ENCODE data around the gene GALK1. TPM values are rescaled to one million over a fixed set of nuclear protein-coding genes. Genes with fewer than 3 reads are reported as not detected.

The GALK1 gene
- polyA plus RNA-seq, 2 of the 4 experiments (the other 2 are of a cell fraction): 20.7 to 54.3 TPM

DNA sequence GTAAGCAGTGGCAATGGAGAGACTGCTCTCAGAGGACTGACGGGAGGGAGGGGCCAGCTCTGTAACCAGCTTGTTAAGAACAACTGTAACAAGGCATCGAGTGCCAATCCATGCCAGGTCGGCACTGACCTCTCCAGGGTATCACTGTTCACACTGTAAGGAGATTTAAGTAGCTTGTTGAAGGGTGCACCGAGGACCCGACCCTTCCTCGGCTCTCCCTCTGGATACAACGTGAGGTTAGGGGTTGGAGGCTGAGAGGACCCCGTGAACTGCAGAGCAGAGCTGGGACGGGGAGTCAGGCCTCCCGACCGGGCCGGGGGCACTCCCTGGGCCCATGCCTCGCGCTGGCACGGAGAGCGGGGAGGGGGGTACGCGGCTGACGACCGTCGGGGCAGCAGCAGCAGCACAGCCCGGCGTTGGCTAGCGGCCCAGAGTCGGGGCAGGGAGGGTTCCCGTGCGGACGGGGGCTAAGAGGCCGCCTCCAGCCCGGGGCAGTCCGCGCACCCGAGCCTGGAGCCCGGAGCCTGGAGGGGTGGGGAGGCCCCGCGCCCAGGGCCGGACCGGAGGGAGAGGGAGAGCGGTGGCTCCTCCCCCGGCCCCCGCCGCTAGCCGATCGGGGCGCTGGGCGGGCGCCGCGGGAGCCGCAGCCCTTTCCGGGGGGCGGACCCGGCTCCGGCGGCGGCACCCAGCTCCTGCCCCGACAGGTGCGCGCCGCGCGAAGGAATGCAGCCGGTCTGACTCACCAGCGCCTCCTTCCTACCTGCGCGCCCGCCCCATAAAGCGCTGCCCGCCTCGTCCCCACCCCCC lies 44.1 kb downstream of the GALK1 start, which contains the start of gene ITGB4 (continued):
- TF ChIP-seq, protein P1, sequence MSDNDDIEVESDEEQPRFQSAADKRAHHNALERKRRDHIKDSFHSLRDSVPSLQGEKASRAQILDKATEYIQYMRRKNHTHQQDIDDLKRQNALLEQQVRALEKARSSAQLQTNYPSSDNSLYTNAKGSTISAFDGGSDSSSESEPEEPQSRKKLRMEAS (IDR thresholded peaks at IDR 0.05): peak; percentile 27; the same call in 1 of the 2 replicates
- no peak for TF ChIP-seq TFCP2L1 (CRISPR knock-in tag; IDR thresholded peaks at IDR 0.05)
- TF ChIP-seq RFX5 (IDR thresholded peaks at IDR 0.05): no peak
- peak; percentile 37; the same call in 2 of the 3 replicates for TF ChIP-seq SMC3 (IDR thresholded peaks at IDR 0.05)
- TF ChIP-seq, protein P2, sequence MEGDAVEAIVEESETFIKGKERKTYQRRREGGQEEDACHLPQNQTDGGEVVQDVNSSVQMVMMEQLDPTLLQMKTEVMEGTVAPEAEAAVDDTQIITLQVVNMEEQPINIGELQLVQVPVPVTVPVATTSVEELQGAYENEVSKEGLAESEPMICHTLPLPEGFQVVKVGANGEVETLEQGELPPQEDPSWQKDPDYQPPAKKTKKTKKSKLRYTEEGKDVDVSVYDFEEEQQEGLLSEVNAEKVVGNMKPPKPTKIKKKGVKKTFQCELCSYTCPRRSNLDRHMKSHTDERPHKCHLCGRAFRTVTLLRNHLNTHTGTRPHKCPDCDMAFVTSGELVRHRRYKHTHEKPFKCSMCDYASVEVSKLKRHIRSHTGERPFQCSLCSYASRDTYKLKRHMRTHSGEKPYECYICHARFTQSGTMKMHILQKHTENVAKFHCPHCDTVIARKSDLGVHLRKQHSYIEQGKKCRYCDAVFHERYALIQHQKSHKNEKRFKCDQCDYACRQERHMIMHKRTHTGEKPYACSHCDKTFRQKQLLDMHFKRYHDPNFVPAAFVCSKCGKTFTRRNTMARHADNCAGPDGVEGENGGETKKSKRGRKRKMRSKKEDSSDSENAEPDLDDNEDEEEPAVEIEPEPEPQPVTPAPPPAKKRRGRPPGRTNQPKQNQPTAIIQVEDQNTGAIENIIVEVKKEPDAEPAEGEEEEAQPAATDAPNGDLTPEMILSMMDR (IDR thresholded peaks at IDR 0.05): peak; percentile 29; the same call in 1 of the 3 replicates
- no peak for TF ChIP-seq SREBF2 (IDR thresholded peaks at IDR 0.05)

DNA sequence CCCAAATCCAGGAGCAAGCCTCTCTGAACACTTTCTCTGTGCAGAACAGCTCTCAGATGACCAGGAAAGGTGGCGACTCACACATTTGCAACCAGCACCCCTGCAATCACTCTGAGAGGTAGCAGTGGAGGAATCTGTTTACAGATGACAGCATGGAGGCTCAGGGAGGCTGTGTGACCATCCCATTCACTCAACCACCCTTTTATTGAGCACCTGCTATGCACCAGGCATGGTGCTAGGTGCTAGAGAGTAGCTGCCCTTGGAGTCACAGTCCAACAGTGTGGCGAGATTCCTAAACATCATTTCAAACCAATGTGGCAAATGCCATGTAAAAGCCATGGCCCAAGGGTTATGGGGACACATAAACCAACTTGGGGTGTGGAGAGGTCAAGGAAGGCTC lies 45.3 kb downstream of the GALK1 start:
- TF ChIP-seq, protein P3, sequence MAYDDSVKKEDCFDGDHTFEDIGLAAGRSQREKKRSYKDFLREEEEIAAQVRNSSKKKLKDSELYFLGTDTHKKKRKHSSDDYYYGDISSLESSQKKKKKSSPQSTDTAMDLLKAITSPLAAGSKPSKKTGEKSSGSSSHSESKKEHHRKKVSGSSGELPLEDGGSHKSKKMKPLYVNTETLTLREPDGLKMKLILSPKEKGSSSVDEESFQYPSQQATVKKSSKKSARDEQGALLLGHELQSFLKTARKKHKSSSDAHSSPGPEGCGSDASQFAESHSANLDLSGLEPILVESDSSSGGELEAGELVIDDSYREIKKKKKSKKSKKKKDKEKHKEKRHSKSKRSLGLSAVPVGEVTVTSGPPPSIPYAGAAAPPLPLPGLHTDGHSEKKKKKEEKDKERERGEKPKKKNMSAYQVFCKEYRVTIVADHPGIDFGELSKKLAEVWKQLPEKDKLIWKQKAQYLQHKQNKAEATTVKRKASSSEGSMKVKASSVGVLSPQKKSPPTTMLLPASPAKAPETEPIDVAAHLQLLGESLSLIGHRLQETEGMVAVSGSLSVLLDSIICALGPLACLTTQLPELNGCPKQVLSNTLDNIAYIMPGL (CRISPR knock-in tag; IDR thresholded peaks at IDR 0.05; ENCODE audit: borderline replicate concordance): no peak
- TF ChIP-seq KDM5A (IDR thresholded peaks at IDR 0.05): no peak
- POLR2A ChIA-PET: interaction anchor here (0.7 to 1.7 kb wide), 3 partner anchors 13 to 60 kb away, joined by 4 to 7 read pairs (median 4); a partner anchor contains a TSS
- Histone ChIP-seq H3K4me1 (peaks cover 35% of the 10 kb centered on the region), H3K4me2 (no peak overlapping the region), H3K9me3 (no peaks in the 10 kb centered on the region), H3K4me3 (no peak overlapping the region), H3K27ac (peak overlapping the region in 1 of 2 experiments; percentile 93; a peak in 2 of 6 replicates)
- ATAC-seq (no peak), FAIRE-seq (no peak), DNase-seq (ENCODE audit: low read depth in 1 of 2, low spot score in 1 of 2) (no peak)
- WGBS (ENCODE audit: missing lambda C conversion rate): 89% methylated on average over 2 of the region's 2 CpGs
- CTCF ChIA-PET: interaction anchor here (0.9 to 11.7 kb wide), 9 partner anchors 12 to 106 kb away, joined by 3 to 186 read pairs (median 5); partner anchors contain the start of gene SMIM5

DNA sequence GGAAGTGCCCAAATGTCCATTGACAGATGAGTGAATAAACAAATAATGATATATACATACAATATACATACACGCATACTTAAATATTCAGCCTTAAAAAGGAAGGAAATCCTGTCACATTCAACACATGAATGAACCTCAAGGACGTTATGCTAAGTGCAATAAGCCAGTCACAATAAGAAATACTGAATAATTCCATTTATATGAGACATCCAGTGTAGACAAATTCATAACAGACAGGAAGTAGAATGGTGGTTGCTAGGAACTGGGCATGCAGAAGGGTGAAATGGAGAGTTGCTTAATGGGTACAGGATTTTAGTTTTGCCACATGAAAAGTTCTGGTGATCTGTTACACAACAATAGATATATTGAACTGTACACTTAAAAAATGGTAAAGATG lies 52.5 kb downstream of the GALK1 start:
- peak; percentile 86 for FAIRE-seq
- TF ChIP-seq HEYL (CRISPR knock-in tag; IDR thresholded peaks at IDR 0.05): no peak
- TF ChIP-seq NPAS2 (CRISPR knock-in tag; IDR thresholded peaks at IDR 0.05; ENCODE audit: borderline replicate concordance): 0 out of 2 replicates have a peak, but pooled peaks have one; percentile 8
- Histone ChIP-seq H3K4me1 (peaks cover 27% of the 10 kb centered on the region), H3K9me3 (no peaks in the 10 kb centered on the region), H3K4me2 (no peak overlapping the region), H3K27ac (peak overlapping the region in 1 of 2 experiments; percentile 22; a peak in 1 of 6 replicates), H3K4me3 (no peak overlapping the region)
- no peak for ATAC-seq
- POLR2A ChIA-PET: interaction anchor here (1.1 kb wide), 1 partner anchor 22 kb away, joined by 5 read pairs; no protein-coding TSS in a partner anchor
- WGBS (ENCODE audit: missing lambda C conversion rate): 62% methylated on average over 2 of the region's 2 CpGs
- CTCF ChIA-PET: interaction anchor here (0.6 to 0.9 kb wide), 2 partner anchors 84 to 122 kb away, joined by 4 read pairs; no protein-coding TSS in a partner anchor
- no peak for DNase-seq (ENCODE audit: low read depth in 1 of 2, low spot score in 1 of 2)

Other genes starting within 250 kb of the GALK1 start
- gene CASKIN2, start 249.7 kb downstream of the GALK1 start, polyA plus RNA-seq (2011; rRNA removed): 3.6 and 4.6 TPM in 2 replicates
- 9.9 to 11.2 TPM (median 10.7 TPM) in 3 replicates for gene CASKIN2, start 249.7 kb downstream of the GALK1 start, polyA plus RNA-seq (2017; fragmentation: RNase III; extraction: RNeasy Plus Mini Kit Qiagen cat#74134 plus additional on column Dnase treatment)
- 24.8 and 42.5 TPM in 2 replicates for gene TSEN54, start 248.7 kb downstream of the GALK1 start, polyA plus RNA-seq (2011; rRNA removed)
- gene TSEN54, start 248.7 kb downstream of the GALK1 start, polyA plus RNA-seq (2017; fragmentation: RNase III; extraction: RNeasy Plus Mini Kit Qiagen cat#74134 plus additional on column Dnase treatment): 37.7 to 38.4 TPM (median 38.3 TPM) in 3 replicates
- 18.9 and 20.7 TPM in 2 replicates for gene LLGL2, start 239.5 kb downstream of the GALK1 start, polyA plus RNA-seq (2011; rRNA removed)
- 32.6 to 38.2 TPM (median 35.0 TPM) in 3 replicates for gene LLGL2, start 239.5 kb downstream of the GALK1 start, polyA plus RNA-seq (2017; fragmentation: RNase III; extraction: RNeasy Plus Mini Kit Qiagen cat#74134 plus additional on column Dnase treatment)
- 12.4 and 17.7 TPM in 2 replicates for gene MYO15B, start 177.4 kb downstream of the GALK1 start, polyA plus RNA-seq (2011; rRNA removed)
- gene MYO15B, start 177.4 kb downstream of the GALK1 start, polyA plus RNA-seq (2017; fragmentation: RNase III; extraction: RNeasy Plus Mini Kit Qiagen cat#74134 plus additional on column Dnase treatment): 27.4 to 33.9 TPM (median 33.5 TPM) in 3 replicates
- 0.25 and 0.30 TPM in 2 replicates for gene SMIM5, start 131.8 kb downstream of the GALK1 start, polyA plus RNA-seq (2011; rRNA removed)
- gene SMIM5, start 131.8 kb downstream of the GALK1 start, polyA plus RNA-seq (2017; fragmentation: RNase III; extraction: RNeasy Plus Mini Kit Qiagen cat#74134 plus additional on column Dnase treatment): 0.15 to 0.33 TPM (median 0.20 TPM) in 3 replicates
- gene RECQL5, start 98.0 kb downstream of the GALK1 start, polyA plus RNA-seq (2011; rRNA removed): 22.7 and 29.2 TPM in 2 replicates
- 37.3 to 42.5 TPM (median 39.9 TPM) in 3 replicates for gene RECQL5, start 98.0 kb downstream of the GALK1 start, polyA plus RNA-seq (2017; fragmentation: RNase III; extraction: RNeasy Plus Mini Kit Qiagen cat#74134 plus additional on column Dnase treatment)
- 76.3 and 103 TPM in 2 replicates for gene SAP30BP, start 97.9 kb downstream of the GALK1 start, polyA plus RNA-seq (2011; rRNA removed)
- 125 to 139 TPM (median 136 TPM) in 3 replicates for gene SAP30BP, start 97.9 kb downstream of the GALK1 start, polyA plus RNA-seq (2017; fragmentation: RNase III; extraction: RNeasy Plus Mini Kit Qiagen cat#74134 plus additional on column Dnase treatment)
- gene ITGB4, start 43.7 kb downstream of the GALK1 start, polyA plus RNA-seq (2011; rRNA removed): 19.8 and 20.6 TPM in 2 replicates
- 30.1 to 37.4 TPM (median 36.0 TPM) in 3 replicates for gene ITGB4, start 43.7 kb downstream of the GALK1 start, polyA plus RNA-seq (2017; fragmentation: RNase III; extraction: RNeasy Plus Mini Kit Qiagen cat#74134 plus additional on column Dnase treatment)
- gene UNK, start 19.6 kb upstream of the GALK1 start, polyA plus RNA-seq (2011; rRNA removed): 34.5 and 40.0 TPM in 2 replicates
- gene UNK, start 19.6 kb upstream of the GALK1 start, polyA plus RNA-seq (2017; fragmentation: RNase III; extraction: RNeasy Plus Mini Kit Qiagen cat#74134 plus additional on column Dnase treatment): 27.0 to 31.5 TPM (median 29.1 TPM) in 3 replicates
- gene UNC13D, start 79.2 kb upstream of the GALK1 start, polyA plus RNA-seq (2011; rRNA removed): 0.97 and 1.6 TPM in 2 replicates
- gene UNC13D, start 79.2 kb upstream of the GALK1 start, polyA plus RNA-seq (2017; fragmentation: RNase III; extraction: RNeasy Plus Mini Kit Qiagen cat#74134 plus additional on column Dnase treatment): 3.5 to 4.5 TPM (median 4.3 TPM) in 3 replicates
- gene WBP2, start 90.1 kb upstream of the GALK1 start, polyA plus RNA-seq (2011; rRNA removed): 35.6 and 39.7 TPM in 2 replicates
- gene WBP2, start 90.1 kb upstream of the GALK1 start, polyA plus RNA-seq (2017; fragmentation: RNase III; extraction: RNeasy Plus Mini Kit Qiagen cat#74134 plus additional on column Dnase treatment): 111 to 131 TPM (median 116 TPM) in 3 replicates
- 19.6 and 26.7 TPM in 2 replicates for gene TRIM47, start 113.4 kb upstream of the GALK1 start, polyA plus RNA-seq (2011; rRNA removed)
- gene TRIM47, start 113.4 kb upstream of the GALK1 start, polyA plus RNA-seq (2017; fragmentation: RNase III; extraction: RNeasy Plus Mini Kit Qiagen cat#74134 plus additional on column Dnase treatment): 45.3 to 54.7 TPM (median 46.6 TPM) in 3 replicates
- 13.5 and 17.4 TPM in 2 replicates for gene TRIM65, start 131.8 kb upstream of the GALK1 start, polyA plus RNA-seq (2011; rRNA removed)
- gene TRIM65, start 131.8 kb upstream of the GALK1 start, polyA plus RNA-seq (2017; fragmentation: RNase III; extraction: RNeasy Plus Mini Kit Qiagen cat#74134 plus additional on column Dnase treatment): 26.2 to 30.2 TPM (median 30.1 TPM) in 3 replicates
- gene MRPL38, start 139.7 kb upstream of the GALK1 start, polyA plus RNA-seq (2011; rRNA removed): 43.4 and 53.5 TPM in 2 replicates
- gene MRPL38, start 139.7 kb upstream of the GALK1 start, polyA plus RNA-seq (2017; fragmentation: RNase III; extraction: RNeasy Plus Mini Kit Qiagen cat#74134 plus additional on column Dnase treatment): 102 to 105 TPM (median 104 TPM) in 3 replicates
- 7.9 and 8.5 TPM in 2 replicates for gene FBF1, start 175.8 kb upstream of the GALK1 start, polyA plus RNA-seq (2011; rRNA removed)
- 14.6 to 17.8 TPM (median 17.3 TPM) in 3 replicates for gene FBF1, start 175.8 kb upstream of the GALK1 start, polyA plus RNA-seq (2017; fragmentation: RNase III; extraction: RNeasy Plus Mini Kit Qiagen cat#74134 plus additional on column Dnase treatment)
- 31.1 and 34.3 TPM in 2 replicates for gene ACOX1, start 214.0 kb upstream of the GALK1 start, polyA plus RNA-seq (2011; rRNA removed)
- 16.0 to 17.9 TPM (median 17.2 TPM) in 3 replicates for gene ACOX1, start 214.0 kb upstream of the GALK1 start, polyA plus RNA-seq (2017; fragmentation: RNase III; extraction: RNeasy Plus Mini Kit Qiagen cat#74134 plus additional on column Dnase treatment)
- 11.8 TPM in 2 replicates for gene TEN1, start 214.0 kb upstream of the GALK1 start, polyA plus RNA-seq (2011; rRNA removed)
- 15.7 to 16.7 TPM (median 15.9 TPM) in 3 replicates for gene TEN1, start 214.0 kb upstream of the GALK1 start, polyA plus RNA-seq (2017; fragmentation: RNase III; extraction: RNeasy Plus Mini Kit Qiagen cat#74134 plus additional on column Dnase treatment)
- 5.5 and 8.6 TPM in 2 replicates for gene CDK3, start 235.7 kb upstream of the GALK1 start, polyA plus RNA-seq (2011; rRNA removed)
- 4.7 to 5.2 TPM (median 5.1 TPM) in 3 replicates for gene CDK3, start 235.7 kb upstream of the GALK1 start, polyA plus RNA-seq (2017; fragmentation: RNase III; extraction: RNeasy Plus Mini Kit Qiagen cat#74134 plus additional on column Dnase treatment)